Astrocyte of the spinal cord (primary cell): ENCODE measurements around the gene PTPN2.

Experiments
- DNase-seq: peaks from one replicate; pipeline ENCODE4 v3.0.0; 2011; ENCODE audit warnings: low read depth, low spot score
- H3K4me3 ChIP-seq: 2 replicates; pipeline ENCODE4 v1.5.1; 2011; ENCODE audit warnings: low read depth, mild to moderate bottlenecking, low read length, moderate library complexity
- CTCF ChIP-seq: IDR thresholded peaks from 2 replicates; pipeline ENCODE4 v1.5.1; 2012; ENCODE audit warnings: low read depth, mild to moderate bottlenecking, low read length, inconsistent platforms
- in situ Hi-C: cut with HindIII; loops from 2 replicates; pipeline ENCODE4 v1.10.0; 2017; ENCODE audit warnings: low sequenced_read_pairs

Gene PTPN2

DNA sequence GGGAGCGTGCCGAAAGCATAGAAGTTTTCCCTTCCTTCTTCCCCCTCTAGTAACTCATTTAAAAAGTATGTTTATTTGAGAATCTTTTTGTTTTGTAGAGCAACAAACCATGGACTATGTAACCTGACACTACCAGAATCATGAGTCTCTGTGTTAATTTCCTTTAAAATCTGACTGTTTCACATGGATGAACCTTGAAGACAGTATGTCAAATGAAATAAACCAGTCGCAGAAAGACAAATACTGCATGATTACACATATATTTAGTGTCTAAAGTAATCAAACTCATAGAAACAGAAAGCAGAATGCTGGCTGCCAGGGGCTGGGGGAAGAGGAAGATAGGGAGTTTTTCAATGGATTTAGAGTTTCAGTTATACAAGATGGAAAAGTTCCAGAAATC lies 32.3 kb downstream of the PTPN2 start:
- TF ChIP-seq CTCF: no peak

GRCh38 chr18:12849548-12849947 lies 34.5 kb downstream of the PTPN2 start:
- TF ChIP-seq CTCF: no peak
- in situ Hi-C loops: no loop called here
- H3K4me3 ChIP-seq: no peak overlapping the region
- DNase-seq: no peak

More for the DNA sequence above, 32.3 kb downstream of the PTPN2 start:
- DNase-seq: peak; percentile 35
- in situ Hi-C loops: no loop called here
- H3K4me3 ChIP-seq: no peak overlapping the region

DNA sequence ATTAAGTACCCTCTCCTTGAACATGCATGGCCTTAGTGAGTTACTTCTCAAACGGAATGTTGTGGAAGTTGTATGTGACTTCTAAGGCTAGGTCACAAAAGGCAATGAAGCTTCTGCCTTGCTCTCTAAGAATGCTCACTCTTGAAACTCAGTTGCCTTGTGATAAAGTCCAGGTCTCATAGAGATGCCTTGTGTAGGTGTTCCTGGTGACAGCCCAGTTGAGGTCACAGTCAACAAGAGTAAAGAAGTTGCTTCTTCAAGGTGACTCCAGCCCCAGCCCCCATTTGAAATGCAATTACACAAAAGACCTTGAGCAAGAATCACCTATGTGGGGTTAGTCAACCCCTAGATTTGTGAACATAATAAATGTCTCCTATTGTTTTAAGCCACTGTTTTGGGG lies 35.6 kb downstream of the PTPN2 start:
- no peak overlapping the region for H3K4me3 ChIP-seq
- in situ Hi-C loops: no loop called here
- TF ChIP-seq CTCF: no peak

GRCh38 chr18:12844391-12844790 lies 39.6 kb downstream of the PTPN2 start:
- H3K4me3 ChIP-seq: no peak overlapping the region
- in situ Hi-C loops: no loop called here
- no peak for DNase-seq
- no peak for TF ChIP-seq CTCF

More for the DNA sequence above, 35.6 kb downstream of the PTPN2 start:
- no peak for DNase-seq

DNA sequence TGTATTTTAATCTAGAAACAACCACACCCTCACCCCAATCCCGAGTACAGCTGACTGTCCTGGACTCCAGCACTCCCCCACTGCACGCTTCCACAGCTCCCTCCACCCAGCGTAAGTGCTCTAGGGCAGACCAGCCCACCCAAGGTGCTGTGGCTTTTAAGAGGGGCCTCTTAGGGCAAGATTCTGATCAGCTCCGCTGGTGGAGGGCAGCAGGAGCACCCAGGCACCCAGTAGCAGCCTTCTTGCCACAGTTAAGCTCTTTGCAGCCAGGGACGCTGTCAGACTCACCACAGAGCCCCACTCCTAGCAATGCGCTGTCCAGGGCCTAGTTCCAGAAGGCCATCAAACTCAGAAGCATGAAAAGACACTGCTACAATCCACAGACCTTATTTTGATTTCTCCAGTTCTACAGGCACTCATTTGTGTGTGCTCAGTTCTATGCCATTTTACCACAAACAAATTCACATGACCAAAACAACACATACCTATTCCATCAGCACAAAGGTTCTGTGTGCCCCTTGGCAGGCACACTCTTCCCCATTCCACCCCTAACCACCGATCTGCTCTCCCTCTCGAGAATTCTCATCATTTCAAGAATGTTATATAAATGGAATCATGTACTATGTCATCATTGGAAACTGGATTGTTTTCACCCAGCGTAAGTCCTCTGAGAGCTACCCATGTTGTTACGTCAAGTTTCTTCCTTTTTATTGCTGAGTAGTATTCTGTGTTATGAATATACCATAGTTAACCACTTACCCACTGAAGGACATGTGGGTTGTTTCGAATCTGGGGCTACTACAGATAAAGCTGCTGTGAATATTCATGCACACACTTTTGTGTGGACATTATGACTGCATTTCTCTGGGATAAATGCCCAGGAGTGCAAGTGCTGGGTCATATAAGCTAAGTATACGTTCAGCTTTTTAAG lies 40.4 kb downstream of the PTPN2 start:
- no peak for TF ChIP-seq CTCF
- no peak overlapping the region for H3K4me3 ChIP-seq
- in situ Hi-C loops: no loop called here
- no peak for DNase-seq

DNA sequence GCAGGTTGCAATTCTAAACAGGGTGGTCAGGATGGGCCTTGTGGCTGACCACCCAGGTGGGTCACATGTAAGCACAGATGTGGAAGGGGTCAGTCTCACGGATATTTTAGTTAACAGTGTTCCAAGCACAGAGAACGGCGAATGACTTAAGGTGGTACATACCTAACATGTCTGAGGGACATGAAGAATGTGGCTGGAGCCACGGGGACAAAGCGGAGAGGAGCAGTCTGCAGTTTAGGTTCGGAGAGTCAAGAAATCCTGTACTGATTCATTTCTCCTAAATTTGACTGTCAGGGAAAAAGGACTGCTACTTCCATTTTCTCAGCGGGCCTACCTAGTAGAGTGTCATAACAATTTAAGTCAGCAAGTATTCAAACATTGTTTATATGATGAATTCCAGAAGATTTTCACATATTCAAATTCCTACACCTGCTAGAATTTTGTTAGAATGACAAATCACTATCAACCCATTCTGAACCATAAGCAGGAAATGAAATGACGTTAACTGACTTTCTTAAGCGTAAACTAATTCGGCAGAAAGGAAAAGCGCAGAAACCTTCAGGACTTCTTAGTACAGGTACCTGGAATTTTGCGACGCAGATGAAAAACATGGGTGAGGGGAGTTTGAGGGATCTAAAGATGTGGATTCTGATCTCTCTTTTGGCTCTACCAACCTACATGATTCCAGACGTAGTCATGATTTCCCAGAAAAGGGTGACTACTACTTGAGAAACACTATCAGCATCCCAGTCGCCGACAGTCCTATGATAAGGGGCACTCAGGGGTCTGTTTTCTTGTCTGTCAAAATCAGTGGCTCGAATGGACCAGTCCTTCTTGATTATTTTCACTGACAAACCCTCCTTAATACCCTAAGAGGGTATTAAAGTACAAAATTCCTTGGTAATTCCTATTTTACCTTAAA lies 41.3 kb downstream of the PTPN2 start:
- DNase-seq: no peak
- H3K4me3 ChIP-seq: no peak overlapping the region
- TF ChIP-seq CTCF: no peak
- in situ Hi-C loops: no loop called here
